ENCODE data around the gene EIF2B1. TPM values are rescaled to one million over a fixed set of nuclear protein-coding genes. Genes with fewer than 3 reads are reported as not detected.

The EIF2B1 gene
- total RNA-seq, 1 experiment from 2014 or later, result 46.5 TPM

DNA sequence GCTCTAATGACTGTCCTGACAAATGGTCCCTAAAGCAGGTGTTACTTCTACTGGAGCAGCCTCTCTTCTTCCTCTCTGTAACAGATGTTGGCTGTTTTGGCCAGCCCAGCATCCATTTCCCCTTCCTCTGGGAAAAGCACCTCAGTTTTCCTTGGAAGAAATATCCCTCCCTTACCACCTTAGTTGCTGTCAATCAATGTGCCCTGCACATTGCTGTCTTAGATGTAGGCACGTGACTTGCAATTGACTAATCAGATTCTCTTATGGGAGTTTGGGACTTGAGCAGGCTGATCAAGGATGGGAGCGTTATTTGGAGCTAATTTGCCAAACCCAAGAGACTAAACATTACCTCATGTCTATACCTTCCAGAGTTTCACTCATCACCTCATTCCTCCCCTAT, 61.1 kb downstream of the EIF2B1 start:
- TF ChIP-seq KAT7 (CRISPR knock-in tag; IDR thresholded peaks at IDR 0.05; ENCODE audit: borderline replicate concordance) (no peak), GTF2I (CRISPR knock-in tag; conservative IDR thresholded peaks at IDR 0.05) (no peak), ZBTB21 (CRISPR knock-in tag; IDR thresholded peaks at IDR 0.05; ENCODE audit: borderline replicate concordance) (no peak)
- DNase-seq (ENCODE audit: low spot score) (no peak), ATAC-seq (no peak)
- peaks cover 10% of the 10 kb centered on the region for H3K27me3 Mint-ChIP-seq (ENCODE audit: low read depth)
- ChIA-PET POLR2A (no interaction called here), CTCF (interaction anchor here (1.6 kb wide), 1 partner anchor 9 kb away, joined by 4 read pairs; no protein-coding TSS in a partner anchor)
- no peak overlapping the region for H3K27ac Mint-ChIP-seq
- no peak overlapping the region for H3K4me3 Mint-ChIP-seq
- peaks cover 12% of the 10 kb centered on the region for H3K9me3 Mint-ChIP-seq
- peaks cover 12% of the 10 kb centered on the region for H3K4me1 Mint-ChIP-seq
- no peaks in the 10 kb centered on the region for H3K36me3 Mint-ChIP-seq

DNA sequence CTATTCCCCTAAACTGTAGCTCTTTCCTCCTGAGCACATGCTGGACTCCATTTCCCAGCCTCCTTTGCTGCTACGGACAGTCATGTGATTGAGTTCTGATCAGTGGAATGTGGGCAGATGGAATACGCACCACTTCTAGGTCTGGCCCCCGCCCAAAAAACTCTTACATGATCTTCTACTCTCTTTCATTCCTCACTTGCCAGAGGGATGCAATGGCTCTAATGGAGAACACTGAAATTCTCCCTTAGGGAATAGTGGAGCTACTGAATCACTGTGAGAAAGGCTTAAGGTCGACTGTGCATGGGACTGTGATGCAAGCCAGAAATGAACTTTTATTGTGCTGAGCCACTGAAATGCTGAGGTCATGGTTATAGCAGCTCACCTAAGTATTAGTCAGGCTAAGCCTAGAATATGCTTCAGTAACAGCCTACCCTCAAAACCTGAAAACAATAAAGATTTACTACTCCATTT, 62.1 kb downstream of the EIF2B1 start:
- H3K4me3 Mint-ChIP-seq, result peak overlapping the region; percentile 49
- DNase-seq (ENCODE audit: low spot score) (peak; percentile 32), ATAC-seq (peak; percentile 88)
- peak overlapping the region; percentile 51 for H3K27ac Mint-ChIP-seq
- peaks cover 9% of the 10 kb centered on the region for H3K9me3 Mint-ChIP-seq
- peaks cover 12% of the 10 kb centered on the region for H3K4me1 Mint-ChIP-seq
- peaks cover 10% of the 10 kb centered on the region for H3K27me3 Mint-ChIP-seq (ENCODE audit: low read depth)
- ChIA-PET CTCF (interaction anchor here (0.5 to 1.6 kb wide), 7 partner anchors 11 to 711 kb away, joined by 3 to 14 read pairs (median 4); no protein-coding TSS in a partner anchor), POLR2A (interaction anchor here (0.6 to 1.2 kb wide), 2 partner anchors 31 to 1370 kb away, joined by 3 read pairs; partner anchors contain the start of gene DDX55)
- no peaks in the 10 kb centered on the region for H3K36me3 Mint-ChIP-seq
- TF ChIP-seq EMX1 (CRISPR knock-in tag; IDR thresholded peaks at IDR 0.05), result no peak
- TF ChIP-seq, protein P1, sequence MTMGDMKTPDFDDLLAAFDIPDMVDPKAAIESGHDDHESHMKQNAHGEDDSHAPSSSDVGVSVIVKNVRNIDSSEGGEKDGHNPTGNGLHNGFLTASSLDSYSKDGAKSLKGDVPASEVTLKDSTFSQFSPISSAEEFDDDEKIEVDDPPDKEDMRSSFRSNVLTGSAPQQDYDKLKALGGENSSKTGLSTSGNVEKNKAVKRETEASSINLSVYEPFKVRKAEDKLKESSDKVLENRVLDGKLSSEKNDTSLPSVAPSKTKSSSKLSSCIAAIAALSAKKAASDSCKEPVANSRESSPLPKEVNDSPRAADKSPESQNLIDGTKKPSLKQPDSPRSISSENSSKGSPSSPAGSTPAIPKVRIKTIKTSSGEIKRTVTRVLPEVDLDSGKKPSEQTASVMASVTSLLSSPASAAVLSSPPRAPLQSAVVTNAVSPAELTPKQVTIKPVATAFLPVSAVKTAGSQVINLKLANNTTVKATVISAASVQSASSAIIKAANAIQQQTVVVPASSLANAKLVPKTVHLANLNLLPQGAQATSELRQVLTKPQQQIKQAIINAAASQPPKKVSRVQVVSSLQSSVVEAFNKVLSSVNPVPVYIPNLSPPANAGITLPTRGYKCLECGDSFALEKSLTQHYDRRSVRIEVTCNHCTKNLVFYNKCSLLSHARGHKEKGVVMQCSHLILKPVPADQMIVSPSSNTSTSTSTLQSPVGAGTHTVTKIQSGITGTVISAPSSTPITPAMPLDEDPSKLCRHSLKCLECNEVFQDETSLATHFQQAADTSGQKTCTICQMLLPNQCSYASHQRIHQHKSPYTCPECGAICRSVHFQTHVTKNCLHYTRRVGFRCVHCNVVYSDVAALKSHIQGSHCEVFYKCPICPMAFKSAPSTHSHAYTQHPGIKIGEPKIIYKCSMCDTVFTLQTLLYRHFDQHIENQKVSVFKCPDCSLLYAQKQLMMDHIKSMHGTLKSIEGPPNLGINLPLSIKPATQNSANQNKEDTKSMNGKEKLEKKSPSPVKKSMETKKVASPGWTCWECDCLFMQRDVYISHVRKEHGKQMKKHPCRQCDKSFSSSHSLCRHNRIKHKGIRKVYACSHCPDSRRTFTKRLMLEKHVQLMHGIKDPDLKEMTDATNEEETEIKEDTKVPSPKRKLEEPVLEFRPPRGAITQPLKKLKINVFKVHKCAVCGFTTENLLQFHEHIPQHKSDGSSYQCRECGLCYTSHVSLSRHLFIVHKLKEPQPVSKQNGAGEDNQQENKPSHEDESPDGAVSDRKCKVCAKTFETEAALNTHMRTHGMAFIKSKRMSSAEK (CRISPR knock-in tag; IDR thresholded peaks at IDR 0.05; ENCODE audit: borderline replicate concordance), result no peak
- TF ChIP-seq, protein P2, sequence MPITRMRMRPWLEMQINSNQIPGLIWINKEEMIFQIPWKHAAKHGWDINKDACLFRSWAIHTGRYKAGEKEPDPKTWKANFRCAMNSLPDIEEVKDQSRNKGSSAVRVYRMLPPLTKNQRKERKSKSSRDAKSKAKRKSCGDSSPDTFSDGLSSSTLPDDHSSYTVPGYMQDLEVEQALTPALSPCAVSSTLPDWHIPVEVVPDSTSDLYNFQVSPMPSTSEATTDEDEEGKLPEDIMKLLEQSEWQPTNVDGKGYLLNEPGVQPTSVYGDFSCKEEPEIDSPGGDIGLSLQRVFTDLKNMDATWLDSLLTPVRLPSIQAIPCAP (CRISPR knock-in tag; IDR thresholded peaks at IDR 0.05), result no peak
- TF ChIP-seq OVOL2 (CRISPR knock-in tag; IDR thresholded peaks at IDR 0.05; ENCODE audit: borderline replicate concordance), result no peak
- no peak for TF ChIP-seq ZNF423 (CRISPR knock-in tag; IDR thresholded peaks at IDR 0.05)
- TF ChIP-seq, protein P3, sequence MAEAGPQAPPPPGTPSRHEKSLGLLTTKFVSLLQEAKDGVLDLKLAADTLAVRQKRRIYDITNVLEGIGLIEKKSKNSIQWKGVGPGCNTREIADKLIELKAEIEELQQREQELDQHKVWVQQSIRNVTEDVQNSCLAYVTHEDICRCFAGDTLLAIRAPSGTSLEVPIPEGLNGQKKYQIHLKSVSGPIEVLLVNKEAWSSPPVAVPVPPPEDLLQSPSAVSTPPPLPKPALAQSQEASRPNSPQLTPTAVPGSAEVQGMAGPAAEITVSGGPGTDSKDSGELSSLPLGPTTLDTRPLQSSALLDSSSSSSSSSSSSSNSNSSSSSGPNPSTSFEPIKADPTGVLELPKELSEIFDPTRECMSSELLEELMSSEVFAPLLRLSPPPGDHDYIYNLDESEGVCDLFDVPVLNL (CRISPR knock-in tag; IDR thresholded peaks at IDR 0.05; ENCODE audit: borderline replicate concordance, low read depth), result no peak
- TF ChIP-seq, protein P4, sequence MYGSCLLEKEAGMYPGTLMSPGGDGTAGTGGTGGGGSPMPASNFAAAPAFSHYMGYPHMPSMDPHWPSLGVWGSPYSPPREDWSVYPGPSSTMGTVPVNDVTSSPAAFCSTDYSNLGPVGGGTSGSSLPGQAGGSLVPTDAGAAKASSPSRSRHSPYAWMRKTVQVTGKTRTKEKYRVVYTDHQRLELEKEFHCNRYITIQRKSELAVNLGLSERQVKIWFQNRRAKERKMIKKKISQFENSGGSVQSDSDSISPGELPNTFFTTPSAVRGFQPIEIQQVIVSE (CRISPR knock-in tag; IDR thresholded peaks at IDR 0.05; ENCODE audit: borderline replicate concordance), result no peak
- no peak for TF ChIP-seq ETV6 (CRISPR knock-in tag; IDR thresholded peaks at IDR 0.05)
- TF ChIP-seq, protein P5, sequence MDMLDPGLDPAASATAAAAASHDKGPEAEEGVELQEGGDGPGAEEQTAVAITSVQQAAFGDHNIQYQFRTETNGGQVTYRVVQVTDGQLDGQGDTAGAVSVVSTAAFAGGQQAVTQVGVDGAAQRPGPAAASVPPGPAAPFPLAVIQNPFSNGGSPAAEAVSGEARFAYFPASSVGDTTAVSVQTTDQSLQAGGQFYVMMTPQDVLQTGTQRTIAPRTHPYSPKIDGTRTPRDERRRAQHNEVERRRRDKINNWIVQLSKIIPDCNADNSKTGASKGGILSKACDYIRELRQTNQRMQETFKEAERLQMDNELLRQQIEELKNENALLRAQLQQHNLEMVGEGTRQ (CRISPR knock-in tag; IDR thresholded peaks at IDR 0.05), result peak; percentile 95
- TF ChIP-seq, protein P6, sequence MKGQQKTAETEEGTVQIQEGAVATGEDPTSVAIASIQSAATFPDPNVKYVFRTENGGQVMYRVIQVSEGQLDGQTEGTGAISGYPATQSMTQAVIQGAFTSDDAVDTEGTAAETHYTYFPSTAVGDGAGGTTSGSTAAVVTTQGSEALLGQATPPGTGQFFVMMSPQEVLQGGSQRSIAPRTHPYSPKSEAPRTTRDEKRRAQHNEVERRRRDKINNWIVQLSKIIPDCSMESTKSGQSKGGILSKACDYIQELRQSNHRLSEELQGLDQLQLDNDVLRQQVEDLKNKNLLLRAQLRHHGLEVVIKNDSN (CRISPR knock-in tag; IDR thresholded peaks at IDR 0.05), result peak; percentile 95
- TF ChIP-seq, protein P7, sequence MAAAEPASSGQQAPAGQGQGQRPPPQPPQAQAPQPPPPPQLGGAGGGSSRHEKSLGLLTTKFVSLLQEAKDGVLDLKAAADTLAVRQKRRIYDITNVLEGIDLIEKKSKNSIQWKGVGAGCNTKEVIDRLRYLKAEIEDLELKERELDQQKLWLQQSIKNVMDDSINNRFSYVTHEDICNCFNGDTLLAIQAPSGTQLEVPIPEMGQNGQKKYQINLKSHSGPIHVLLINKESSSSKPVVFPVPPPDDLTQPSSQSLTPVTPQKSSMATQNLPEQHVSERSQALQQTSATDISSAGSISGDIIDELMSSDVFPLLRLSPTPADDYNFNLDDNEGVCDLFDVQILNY (CRISPR knock-in tag; IDR thresholded peaks at IDR 0.05), result no peak
- no peak for TF ChIP-seq TEAD1 (CRISPR knock-in tag; IDR thresholded peaks at IDR 0.05)
- TF ChIP-seq, protein P8, sequence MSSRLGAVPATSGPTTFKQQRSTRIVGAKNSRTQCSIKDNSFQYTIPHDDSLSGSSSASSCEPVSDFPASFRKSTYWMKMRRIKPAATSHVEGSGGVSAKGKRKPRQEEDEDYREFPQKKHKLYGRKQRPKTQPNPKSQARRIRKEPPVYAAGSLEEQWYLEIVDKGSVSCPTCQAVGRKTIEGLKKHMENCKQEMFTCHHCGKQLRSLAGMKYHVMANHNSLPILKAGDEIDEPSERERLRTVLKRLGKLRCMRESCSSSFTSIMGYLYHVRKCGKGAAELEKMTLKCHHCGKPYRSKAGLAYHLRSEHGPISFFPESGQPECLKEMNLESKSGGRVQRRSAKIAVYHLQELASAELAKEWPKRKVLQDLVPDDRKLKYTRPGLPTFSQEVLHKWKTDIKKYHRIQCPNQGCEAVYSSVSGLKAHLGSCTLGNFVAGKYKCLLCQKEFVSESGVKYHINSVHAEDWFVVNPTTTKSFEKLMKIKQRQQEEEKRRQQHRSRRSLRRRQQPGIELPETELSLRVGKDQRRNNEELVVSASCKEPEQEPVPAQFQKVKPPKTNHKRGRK (CRISPR knock-in tag; IDR thresholded peaks at IDR 0.05; ENCODE audit: borderline replicate concordance), result no peak
- TF ChIP-seq, protein P9, sequence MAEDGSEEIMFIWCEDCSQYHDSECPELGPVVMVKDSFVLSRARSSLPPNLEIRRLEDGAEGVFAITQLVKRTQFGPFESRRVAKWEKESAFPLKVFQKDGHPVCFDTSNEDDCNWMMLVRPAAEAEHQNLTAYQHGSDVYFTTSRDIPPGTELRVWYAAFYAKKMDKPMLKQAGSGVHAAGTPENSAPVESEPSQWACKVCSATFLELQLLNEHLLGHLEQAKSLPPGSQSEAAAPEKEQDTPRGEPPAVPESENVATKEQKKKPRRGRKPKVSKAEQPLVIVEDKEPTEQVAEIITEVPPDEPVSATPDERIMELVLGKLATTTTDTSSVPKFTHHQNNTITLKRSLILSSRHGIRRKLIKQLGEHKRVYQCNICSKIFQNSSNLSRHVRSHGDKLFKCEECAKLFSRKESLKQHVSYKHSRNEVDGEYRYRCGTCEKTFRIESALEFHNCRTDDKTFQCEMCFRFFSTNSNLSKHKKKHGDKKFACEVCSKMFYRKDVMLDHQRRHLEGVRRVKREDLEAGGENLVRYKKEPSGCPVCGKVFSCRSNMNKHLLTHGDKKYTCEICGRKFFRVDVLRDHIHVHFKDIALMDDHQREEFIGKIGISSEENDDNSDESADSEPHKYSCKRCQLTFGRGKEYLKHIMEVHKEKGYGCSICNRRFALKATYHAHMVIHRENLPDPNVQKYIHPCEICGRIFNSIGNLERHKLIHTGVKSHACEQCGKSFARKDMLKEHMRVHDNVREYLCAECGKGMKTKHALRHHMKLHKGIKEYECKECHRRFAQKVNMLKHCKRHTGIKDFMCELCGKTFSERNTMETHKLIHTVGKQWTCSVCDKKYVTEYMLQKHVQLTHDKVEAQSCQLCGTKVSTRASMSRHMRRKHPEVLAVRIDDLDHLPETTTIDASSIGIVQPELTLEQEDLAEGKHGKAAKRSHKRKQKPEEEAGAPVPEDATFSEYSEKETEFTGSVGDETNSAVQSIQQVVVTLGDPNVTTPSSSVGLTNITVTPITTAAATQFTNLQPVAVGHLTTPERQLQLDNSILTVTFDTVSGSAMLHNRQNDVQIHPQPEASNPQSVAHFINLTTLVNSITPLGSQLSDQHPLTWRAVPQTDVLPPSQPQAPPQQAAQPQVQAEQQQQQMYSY (CRISPR knock-in tag; IDR thresholded peaks at IDR 0.05), result no peak

Measured in WTC11 (cell line).